Upper lobe of left lung (tissue), 6 donors: ENCODE measurements around the gene BMX. TPM values are rescaled to one million over a fixed set of nuclear protein-coding genes. Genes with fewer than 3 reads are reported as not detected.

Source experiments
- ATAC-seq, 2 donors: fragments of 200-7000 bp; cut with Tn5 transposase; one replicate each; pipeline ENCODE4 v1.9.1; 2022; ENCODE audit warnings: mild to moderate bottlenecking in 2 of 2, moderate library complexity in 2 of 2; ENCODE audit not compliant: low FRiP score in 2 of 2
- DNase-seq, 2 donors: peaks; one replicate each; pipeline ENCODE4 v3.0.0-alpha.2; 2019 to 2020
- H3K27ac ChIP-seq, 4 donors: fragments of 200-600 bp; sonication (generic); one replicate each; pipeline ENCODE4 v1.5.1; 2016 to 2019
- H3K27me3 ChIP-seq, 4 donors: fragments of 200-600 bp; sonication (generic); one replicate each; pipeline ENCODE4 v1.5.1; 2017 to 2019
- H3K36me3 ChIP-seq, 4 donors: fragments of 200-600 bp; sonication (generic); one replicate each; pipeline ENCODE4 v1.5.1; 2016 to 2019
- H3K4me1 ChIP-seq, 4 donors: fragments of 200-600 bp; sonication (generic); one replicate each; pipeline ENCODE4 v1.5.1; 2018 to 2019
- H3K4me3 ChIP-seq, 4 donors: fragments of 200-600 bp; sonication (generic); one replicate each; pipeline ENCODE4 v1.5.1; 2017 to 2019; ENCODE audit warnings: mild to moderate bottlenecking in 2 of 4, moderate library complexity in 1 of 4
- H3K9me3 ChIP-seq, 4 donors: fragments of 200-600 bp; sonication (generic); one replicate each; pipeline ENCODE4 v1.5.1; 2018 to 2019
- CTCF ChIP-seq, 6 experiments: fragments of 450-650 bp in 4 of 6; fragments of 200-600 bp in 2 of 6; sonication (generic) in 2 of 6; IDR thresholded peaks; one replicate each; pipeline ENCODE4 v1.5.1; 2016 to 2019; ENCODE audit warnings: antibody characterized with exemption in 6 of 6
- EP300 ChIP-seq, 4 donors: sonication (generic); formaldehyde crosslinking; IDR thresholded peaks; one replicate each; pipeline ENCODE4 v1.5.1; 2017; ENCODE audit warnings: antibody characterized with exemption in 4 of 4, control low read depth in 2 of 4
- POLR2A ChIP-seq, 4 donors: fragments of 450-650 bp; IDR thresholded peaks; one replicate each; pipeline ENCODE4 v1.5.1; 2016 to 2017; ENCODE audit warnings: antibody characterized with exemption in 4 of 4, mild to moderate bottlenecking in 2 of 4
- POLR2AphosphoS5 ChIP-seq, 2 donors: sonication (generic); formaldehyde crosslinking; IDR thresholded peaks; one replicate each; pipeline ENCODE4 v1.5.1; 2017; ENCODE audit warnings: antibody characterized with exemption in 2 of 2
- WGBS, 2 donors: methylation state at CpG; one replicate each; pipeline ENCODE4 v1.1.5; 2017 to 2018; 5-methylcytosine and 5-hydroxymethylcytosine counted together
- total RNA-seq, 6 donors: library from RNA; depleted of rRNA in 4 of 6; stranded (reverse); fragments of >200 nt in 4 of 6; gene quantifications; one replicate each; pipeline versions ENCODE4 v1.1.0 to v1.2.1, GENCODE V29; 2016 to 2021
- donor health status: DM: no; HTN: no; CAD: no; lungs with moderate emphysema.
- donor health status: DM: no; HTN: yes; CAD: no; lungs with severe emphysema.

BMX gene
- total RNA-seq, 6 donors from 2014 or later = 1.3 to 4.2 (median 3.6) TPM; not detected in 2

DNA sequence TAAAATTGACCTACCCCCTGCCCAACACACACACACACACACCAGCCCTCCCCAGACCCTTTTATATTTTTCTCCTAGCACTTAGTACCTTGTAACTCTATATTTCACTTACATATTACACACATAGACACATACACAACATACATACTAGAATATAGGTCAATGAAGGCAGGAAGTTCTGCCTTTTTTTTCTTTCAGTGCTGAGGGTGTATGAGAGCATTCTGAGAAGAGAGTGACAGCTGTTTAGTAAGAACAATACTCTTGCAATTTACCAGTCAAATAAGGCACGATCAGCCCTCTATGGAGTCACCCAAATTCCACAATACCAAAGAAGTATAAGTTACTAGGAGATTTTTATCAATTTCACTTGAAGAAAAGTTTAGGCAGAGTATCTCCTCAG is 66.7 kb downstream of the BMX start:
- ATAC-seq (no peak), DNase-seq (no peak)
- no peaks in the 10 kb centered on the region for H3K4me1 ChIP-seq
- no peak overlapping the region for H3K27ac ChIP-seq
- H3K9me3 ChIP-seq = no peaks in the 10 kb centered on the region
- H3K27me3 ChIP-seq = no peaks in the 10 kb centered on the region
- no peak for TF ChIP-seq EP300 (IDR thresholded peaks at IDR 0.05)
- no peak for TF ChIP-seq POLR2AphosphoS5 (IDR thresholded peaks at IDR 0.05)
- no peak for TF ChIP-seq CTCF (IDR thresholded peaks at IDR 0.05)
- no peak for TF ChIP-seq POLR2A (IDR thresholded peaks at IDR 0.05)
- no peaks in the 10 kb centered on the region for H3K36me3 ChIP-seq
- H3K4me3 ChIP-seq = no peak overlapping the region
- 57 to 64% methylated on average over 1 of the region's 1 CpG for WGBS, 2 donors

DNA sequence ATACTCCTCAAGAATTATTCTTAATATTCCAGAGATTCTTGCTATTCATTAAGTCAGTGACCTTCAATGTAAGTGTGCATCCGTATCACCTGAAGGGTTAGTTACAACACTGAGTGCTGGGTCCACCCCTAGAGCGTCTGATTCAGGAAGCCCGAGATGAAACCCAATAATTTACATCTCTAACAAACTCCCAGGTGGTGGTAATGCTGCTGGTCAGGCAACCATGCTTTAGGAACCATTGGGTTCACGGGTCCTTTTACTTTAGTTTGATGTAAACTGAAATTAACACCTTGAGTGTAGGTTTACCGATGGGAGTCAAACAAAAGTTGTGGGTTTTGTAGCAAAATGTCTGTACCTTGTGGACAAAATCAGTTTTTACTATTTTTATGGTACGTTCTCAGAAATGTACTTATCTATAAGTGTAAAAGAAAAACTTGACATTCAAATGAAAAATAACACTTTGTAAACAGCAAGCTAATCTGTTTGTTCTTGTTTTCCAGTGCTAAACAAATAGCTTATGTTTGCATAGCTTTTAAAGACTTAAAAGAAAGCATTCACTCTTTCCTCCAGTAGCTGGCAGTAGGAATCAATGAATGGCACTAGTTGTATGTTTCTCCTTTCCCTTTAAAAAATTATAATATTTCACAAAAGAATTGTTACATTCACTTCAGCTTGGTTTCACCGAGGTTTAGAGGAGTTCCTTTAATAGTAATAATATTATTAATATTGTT is 67.4 kb downstream of the BMX start:
- H3K9me3 ChIP-seq = no peaks in the 10 kb centered on the region
- no peak for ATAC-seq
- 51 to 56% methylated on average over 6 to 7 of the region's 7 CpGs for WGBS, 2 donors
- no peaks in the 10 kb centered on the region for H3K36me3 ChIP-seq
- H3K4me3 ChIP-seq = no peak overlapping the region
- H3K4me1 ChIP-seq = no peaks in the 10 kb centered on the region
- no peak for DNase-seq
- no peak overlapping the region for H3K27ac ChIP-seq
- TF ChIP-seq POLR2AphosphoS5 (IDR thresholded peaks at IDR 0.05) (no peak), CTCF (IDR thresholded peaks at IDR 0.05) (peak in 1 of 6 experiments; percentile 27)
- H3K27me3 ChIP-seq = no peaks in the 10 kb centered on the region

- Histone ChIP-seq H3K4me1 (peaks cover 0 to 6% (median 0%) of the 10 kb centered on the region in 4 donors), H3K27me3 (no peaks in the 10 kb centered on the region), H3K36me3 (no peaks in the 10 kb centered on the region), H3K4me3 (no peak overlapping the region), H3K9me3 (no peaks in the 10 kb centered on the region), H3K27ac (no peak overlapping the region)
- 41 to 55% methylated on average over 1 of the region's 1 CpG for WGBS, 2 donors
- DNase-seq (no peak), ATAC-seq (no peak)
- TF ChIP-seq EP300 (IDR thresholded peaks at IDR 0.05) = no peak
- TF ChIP-seq CTCF (IDR thresholded peaks at IDR 0.05) = no peak
- no peak for TF ChIP-seq POLR2AphosphoS5 (IDR thresholded peaks at IDR 0.05)
- no peak for TF ChIP-seq POLR2A (IDR thresholded peaks at IDR 0.05)
Measured at GRCh38 chrX:15570145-15570544, 69.5 kb downstream of the BMX start.

GRCh38 chrX:15574017-15574416 is 73.4 kb downstream of the BMX start:
- no peaks in the 10 kb centered on the region for H3K9me3 ChIP-seq
- ATAC-seq = no peak
- no peaks in the 10 kb centered on the region for H3K27me3 ChIP-seq
- no peak overlapping the region for H3K4me3 ChIP-seq
- H3K27ac ChIP-seq = no peak overlapping the region
- no peak for TF ChIP-seq POLR2A (IDR thresholded peaks at IDR 0.05)
- no peak for TF ChIP-seq CTCF (IDR thresholded peaks at IDR 0.05)
- no peak for TF ChIP-seq POLR2AphosphoS5 (IDR thresholded peaks at IDR 0.05)
- WGBS, 2 donors = 32 to 61% methylated on average over 2 of the region's 2 CpGs
- H3K36me3 ChIP-seq = no peaks in the 10 kb centered on the region
- H3K4me1 ChIP-seq = peaks cover 0 to 6% (median 0%) of the 10 kb centered on the region in 4 donors
- no peak for DNase-seq

- no peak for ATAC-seq
- 38% methylated on average over 1 of the region's 1 CpG for WGBS, 2 donors
- Histone ChIP-seq H3K27me3 (no peaks in the 10 kb centered on the region), H3K27ac (no peak overlapping the region), H3K4me1 (peaks cover 0 to 6% (median 0%) of the 10 kb centered on the region in 4 donors), H3K4me3 (no peak overlapping the region), H3K36me3 (no peaks in the 10 kb centered on the region), H3K9me3 (no peaks in the 10 kb centered on the region)
- DNase-seq = no peak
- TF ChIP-seq EP300 (IDR thresholded peaks at IDR 0.05) (no peak), CTCF (IDR thresholded peaks at IDR 0.05) (no peak), POLR2A (IDR thresholded peaks at IDR 0.05) (no peak), POLR2AphosphoS5 (IDR thresholded peaks at IDR 0.05) (no peak)
Measured at GRCh38 chrX:15576019-15576418, 75.4 kb downstream of the BMX start.
